ENCODE results near the gene CST1.
"Not testable (repeated sequence)": the region's sequence is repeated elsewhere in the genome, so short reads cannot be mapped to it uniquely, and the experiment has no call there.

The CST1 gene

GRCh38 chr20:23719351-23719750 is 31.4 kb downstream of the CST1 start:
- FAIRE-seq = peak; percentile 68
- not testable (repeated sequence) for DNase-seq (ENCODE audit: insufficient read length, low spot score)

- peak; percentile 90 for FAIRE-seq
- DNase-seq (ENCODE audit: insufficient read length, low spot score) = not testable (repeated sequence)
Measured at GRCh38 chr20:23711778-23712177, 39.0 kb downstream of the CST1 start.

- FAIRE-seq (no peak), DNase-seq (ENCODE audit: insufficient read length, low spot score) (no peak)
Measured at GRCh38 chr20:23710771-23711170, 40.0 kb downstream of the CST1 start.

GRCh38 chr20:23705895-23706294 is 44.8 kb downstream of the CST1 start:
- FAIRE-seq (no peak), DNase-seq (ENCODE audit: insufficient read length, low spot score) (no peak)

GRCh38 chr20:23702021-23702420 is 48.7 kb downstream of the CST1 start:
- DNase-seq (ENCODE audit: insufficient read length, low spot score) = no peak
- no peak for FAIRE-seq

- FAIRE-seq (no peak), DNase-seq (ENCODE audit: insufficient read length, low spot score) (no peak)
Measured at GRCh38 chr20:23700931-23701330, 49.8 kb downstream of the CST1 start.

GRCh38 chr20:23697947-23698346 is 52.8 kb downstream of the CST1 start:
- FAIRE-seq (no peak), DNase-seq (ENCODE audit: insufficient read length, low spot score) (no peak)
